IPS-11a (cell line): Measurements from ENCODE around the gene MTA2.
"Not testable (repeated sequence)": the region's sequence is repeated elsewhere in the genome, so short reads cannot be mapped to it uniquely, and the experiment has no call there.

ENCODE experiments used
- H3K4me3 ChIP-seq: one replicate; pipeline ENCODE4 v1.5.1; 2013; ENCODE audit warnings: low read depth, low read length, control low read depth

The MTA2 gene

GRCh38 chr11:62601372-62602140 lies at the start of gene MTA2:
Gene MTA2 (minus strand): TSS chr11:62601865. CDS start chr11:62601450, 415 bp downstream.
- H3K4me3 ChIP-seq = peak within 1 kb of the TSS; percentile 58

- not testable (repeated sequence) for H3K4me3 ChIP-seq
Observed at GRCh38 chr11:62650283-62650682, 48.6 kb upstream of the MTA2 start.

GRCh38 chr11:62649486-62649885 lies 47.8 kb upstream of the MTA2 start:
- no peak overlapping the region for H3K4me3 ChIP-seq

GRCh38 chr11:62648967-62649364 lies 47.3 kb upstream of the MTA2 start:
- no peak overlapping the region for H3K4me3 ChIP-seq

- no peak overlapping the region for H3K4me3 ChIP-seq
Observed at GRCh38 chr11:62648185-62648966, 46.7 kb upstream of the MTA2 start.

- no peak overlapping the region for H3K4me3 ChIP-seq
Observed at GRCh38 chr11:62647609-62648005, 45.9 kb upstream of the MTA2 start.

- no peak overlapping the region for H3K4me3 ChIP-seq
Observed at GRCh38 chr11:62646825-62647608, 45.4 kb upstream of the MTA2 start.

GRCh38 chr11:62645946-62646824 lies 44.5 kb upstream of the MTA2 start, which contains the start of gene GANAB:
Gene GANAB (minus strand): TSS chr11:62646613. CDS start chr11:62646599, 14 bp downstream.
- peak within 1 kb of the TSS; percentile 94 for H3K4me3 ChIP-seq

- peak overlapping the region; percentile 94 for H3K4me3 ChIP-seq
Observed at GRCh38 chr11:62645671-62645945, 43.9 kb upstream of the MTA2 start.

- H3K4me3 ChIP-seq = no peak overlapping the region
Observed at GRCh38 chr11:62644220-62644619, 42.6 kb upstream of the MTA2 start.

- no peak overlapping the region for H3K4me3 ChIP-seq
Observed at GRCh38 chr11:62632492-62632891, 30.8 kb upstream of the MTA2 start.

GRCh38 chr11:62627713-62628112 lies 26.0 kb upstream of the MTA2 start:
- no peak overlapping the region for H3K4me3 ChIP-seq

- H3K4me3 ChIP-seq = no peak overlapping the region
Observed at GRCh38 chr11:62622476-62623089, 20.9 kb upstream of the MTA2 start.

GRCh38 chr11:62621567-62622470 lies 20.2 kb upstream of the MTA2 start, which contains the start of gene B3GAT3:
Gene B3GAT3 (minus strand): TSS chr11:62621986. CDS start chr11:62621947, 39 bp downstream.
- peak within 1 kb of the TSS; percentile 75 for H3K4me3 ChIP-seq

GRCh38 chr11:62621027-62621566 lies 19.4 kb upstream of the MTA2 start:
- peak overlapping the region; percentile 75 for H3K4me3 ChIP-seq

- H3K4me3 ChIP-seq = not testable (repeated sequence)
Observed at GRCh38 chr11:62616957-62617356, 15.3 kb upstream of the MTA2 start.

GRCh38 chr11:62615521-62615920 lies 13.9 kb upstream of the MTA2 start:
- no peak overlapping the region for H3K4me3 ChIP-seq

- no peak overlapping the region for H3K4me3 ChIP-seq
Observed at GRCh38 chr11:62614275-62614674, 12.6 kb upstream of the MTA2 start.
